Fibroblast of skin of left quadriceps (primary cell): ENCODE measurements around the gene SULT6B1.

ENCODE experiments used
- DNase-seq, 2 experiments: peaks; one replicate each; pipeline ENCODE4 v3.0.0-alpha.2; 2013; ENCODE audit warnings: low read depth in 2 of 2

The SULT6B1 gene

GRCh38 chr2:37153224-37153623 lies 35.2 kb downstream of the SULT6B1 start:
- no peak for DNase-seq

GRCh38 chr2:37149626-37150322 lies 38.7 kb downstream of the SULT6B1 start:
- DNase-seq, result no peak

- DNase-seq, result no peak
Measured at GRCh38 chr2:37148325-37148724, 40.1 kb downstream of the SULT6B1 start.

GRCh38 chr2:37146062-37146461 lies 42.4 kb downstream of the SULT6B1 start:
- DNase-seq, result no peak

- no peak for DNase-seq
Measured at GRCh38 chr2:37143974-37144373, 44.5 kb downstream of the SULT6B1 start.

- DNase-seq, result no peak
Measured at GRCh38 chr2:37142546-37142945, 45.9 kb downstream of the SULT6B1 start.

GRCh38 chr2:37132914-37133313 lies 55.6 kb downstream of the SULT6B1 start:
- DNase-seq, result no peak

GRCh38 chr2:37125416-37125815 lies 63.1 kb downstream of the SULT6B1 start:
- DNase-seq, result no peak

- no peak for DNase-seq
Measured at GRCh38 chr2:37119157-37119556, 69.3 kb downstream of the SULT6B1 start.
